Vagina (tissue), 2 donors: ENCODE results near the gene ZNF808. TPM values are rescaled to one million over a fixed set of nuclear protein-coding genes. Genes with fewer than 3 reads are reported as not detected.
"Not testable (repeated sequence)": the region's sequence is repeated elsewhere in the genome, so short reads cannot be mapped to it uniquely, and the experiment has no call there.

Experiments used
- DNase-seq, 2 donors: peaks; one replicate each; pipeline ENCODE4 v3.0.0-alpha.2; 2017; ENCODE audit errors: extremely low spot score in 2 of 2
- H3K27ac ChIP-seq: fragments of 200-600 bp; sonication (generic); one replicate; pipeline ENCODE4 v1.5.1; 2019
- H3K27me3 ChIP-seq: fragments of 200-600 bp; sonication (generic); one replicate; pipeline ENCODE4 v1.5.1; 2019
- H3K36me3 ChIP-seq, 2 donors: fragments of 200-600 bp; sonication (generic); one replicate each; pipeline ENCODE4 v1.5.1; 2017 to 2019
- H3K4me1 ChIP-seq: fragments of 200-600 bp; sonication (generic); one replicate; pipeline ENCODE4 v1.5.1; 2019
- H3K4me3 ChIP-seq, 2 donors: fragments of 200-600 bp; sonication (generic); 1 replicate in 1 of 2; 2 replicates in 1 of 2; pipeline ENCODE4 v1.5.1; 2016 to 2019
- H3K9me3 ChIP-seq: fragments of 200-600 bp; sonication (generic); one replicate; pipeline ENCODE4 v1.5.1; 2019
- POLR2A ChIP-seq, 2 donors: fragments of 450-650 bp; IDR thresholded peaks; one replicate each; pipeline ENCODE4 v1.6.1; 2017; ENCODE audit warnings: antibody characterized with exemption in 2 of 2, mild to moderate bottlenecking in 2 of 2, moderate library complexity in 2 of 2
- POLR2AphosphoS5 ChIP-seq, 2 donors: sonication (generic); formaldehyde crosslinking; IDR thresholded peaks; one replicate each; pipeline ENCODE4 v1.9.0; 2017; ENCODE audit warnings: antibody characterized with exemption in 2 of 2, mild to moderate bottlenecking in 2 of 2, low read depth in 1 of 2; ENCODE audit not compliant: insufficient read depth in 1 of 2
- intact Hi-C: fragments of 100-400 bp; cut with DNase I; formaldehyde crosslinking; loops from one replicate; pipeline ENCODE4 v1.15.1; 2023
- total RNA-seq: library from RNA; depleted of rRNA; stranded (reverse); fragments of >200 nt; gene quantifications from one replicate; pipeline ENCODE4 v1.2.3, GENCODE V29; 2016
- TF ChIP-seq, protein P1 (sequence below), 3 experiments: fragments of 450-650 bp in 2 of 3; fragments of 200-600 bp in 1 of 3; sonication (generic) in 1 of 3; IDR thresholded peaks; one replicate each; pipeline ENCODE4 v1.5.1; 2017 to 2019; ENCODE audit warnings: antibody characterized with exemption in 3 of 3, mild to moderate bottlenecking in 2 of 3, moderate library complexity in 2 of 3

The ZNF808 gene
- total RNA-seq, 1 donor from 2014 or later = 14.7 TPM

DNA sequence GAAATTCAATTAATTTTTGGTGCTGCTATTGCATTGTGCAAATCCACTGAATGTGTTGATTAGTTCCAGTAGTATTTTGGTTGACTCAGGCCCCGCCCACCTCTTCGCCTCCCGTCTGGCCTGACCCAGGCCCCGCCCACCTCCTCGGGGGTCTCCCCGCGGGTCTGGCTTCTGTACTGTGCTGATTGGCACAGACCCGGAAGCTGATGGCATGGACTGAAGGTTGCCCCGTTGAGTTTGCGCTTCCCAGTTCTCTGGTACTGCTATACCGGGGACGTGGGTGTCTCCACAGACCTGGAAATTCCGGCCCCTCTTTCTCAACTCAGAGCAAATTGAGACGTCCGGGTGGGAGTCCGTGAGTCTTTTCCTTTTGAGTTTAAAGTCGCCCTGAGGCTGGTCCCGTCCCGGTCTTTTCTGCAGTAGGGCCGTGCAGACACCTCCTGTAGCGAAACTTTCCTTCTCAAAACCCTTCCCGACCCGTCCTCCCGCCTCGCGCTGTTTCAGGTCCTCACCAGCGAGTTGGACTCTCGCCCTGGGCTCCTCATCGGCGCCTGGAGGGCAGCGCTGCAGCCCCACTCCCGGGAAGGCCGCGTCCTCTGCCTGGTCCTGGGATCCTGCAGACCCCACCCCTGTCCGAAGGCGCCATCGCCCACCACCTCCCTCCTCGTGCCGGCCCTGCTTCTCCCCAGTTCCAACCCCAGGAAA, 57.4 kb downstream of the ZNF808 start:
- Histone ChIP-seq H3K36me3 (peaks cover 0 to 46% of the 10 kb centered on the region in 2 donors), H3K9me3 (peaks cover 5% of the 10 kb centered on the region), H3K27me3 (no peaks in the 10 kb centered on the region), H3K27ac (no peak overlapping the region), H3K4me1 (no peaks in the 10 kb centered on the region), H3K4me3 (no peak overlapping the region)
- TF ChIP-seq, protein P1, sequence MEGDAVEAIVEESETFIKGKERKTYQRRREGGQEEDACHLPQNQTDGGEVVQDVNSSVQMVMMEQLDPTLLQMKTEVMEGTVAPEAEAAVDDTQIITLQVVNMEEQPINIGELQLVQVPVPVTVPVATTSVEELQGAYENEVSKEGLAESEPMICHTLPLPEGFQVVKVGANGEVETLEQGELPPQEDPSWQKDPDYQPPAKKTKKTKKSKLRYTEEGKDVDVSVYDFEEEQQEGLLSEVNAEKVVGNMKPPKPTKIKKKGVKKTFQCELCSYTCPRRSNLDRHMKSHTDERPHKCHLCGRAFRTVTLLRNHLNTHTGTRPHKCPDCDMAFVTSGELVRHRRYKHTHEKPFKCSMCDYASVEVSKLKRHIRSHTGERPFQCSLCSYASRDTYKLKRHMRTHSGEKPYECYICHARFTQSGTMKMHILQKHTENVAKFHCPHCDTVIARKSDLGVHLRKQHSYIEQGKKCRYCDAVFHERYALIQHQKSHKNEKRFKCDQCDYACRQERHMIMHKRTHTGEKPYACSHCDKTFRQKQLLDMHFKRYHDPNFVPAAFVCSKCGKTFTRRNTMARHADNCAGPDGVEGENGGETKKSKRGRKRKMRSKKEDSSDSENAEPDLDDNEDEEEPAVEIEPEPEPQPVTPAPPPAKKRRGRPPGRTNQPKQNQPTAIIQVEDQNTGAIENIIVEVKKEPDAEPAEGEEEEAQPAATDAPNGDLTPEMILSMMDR (IDR thresholded peaks at IDR 0.05) = no peak
- TF ChIP-seq POLR2AphosphoS5 (IDR thresholded peaks at IDR 0.05; ENCODE audit: insufficient read depth in 1 of 2, low read depth in 1 of 2) (no peak), POLR2A (IDR thresholded peaks at IDR 0.05) (no peak)
- intact Hi-C loops = no loop called here
- no peak for DNase-seq

DNA sequence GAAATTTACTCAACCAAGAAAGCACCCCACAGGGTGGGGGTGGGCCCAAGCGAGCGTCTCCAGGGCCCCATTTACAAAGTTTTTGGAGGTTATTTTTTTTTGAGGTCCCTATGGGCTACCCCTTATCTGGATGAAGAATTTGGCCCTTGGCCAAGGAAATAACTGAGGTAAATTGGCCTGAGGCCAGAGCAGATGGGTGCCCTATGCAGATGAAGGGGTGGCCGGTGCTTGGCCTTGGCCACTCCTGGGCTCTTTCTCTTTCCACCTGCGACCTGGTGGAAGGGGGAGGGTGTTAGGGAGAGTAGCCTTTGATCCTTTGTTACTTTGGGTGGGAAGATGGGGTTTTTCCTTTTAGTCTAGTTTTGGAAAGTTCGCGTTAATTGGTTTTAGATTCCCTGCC, 58.1 kb downstream of the ZNF808 start:
- Histone ChIP-seq H3K4me3 (no peak overlapping the region), H3K27ac (no peak overlapping the region), H3K27me3 (no peaks in the 10 kb centered on the region), H3K36me3 (peaks cover 0 to 39% of the 10 kb centered on the region in 2 donors), H3K9me3 (peaks cover 5% of the 10 kb centered on the region), H3K4me1 (no peaks in the 10 kb centered on the region)
- intact Hi-C loops = no loop called here
- no peak for DNase-seq
- TF ChIP-seq POLR2AphosphoS5 (IDR thresholded peaks at IDR 0.05; ENCODE audit: insufficient read depth in 1 of 2, low read depth in 1 of 2) (no peak), POLR2A (IDR thresholded peaks at IDR 0.05) (no peak)
- TF ChIP-seq, protein P1 (IDR thresholded peaks at IDR 0.05) = no peak

DNA sequence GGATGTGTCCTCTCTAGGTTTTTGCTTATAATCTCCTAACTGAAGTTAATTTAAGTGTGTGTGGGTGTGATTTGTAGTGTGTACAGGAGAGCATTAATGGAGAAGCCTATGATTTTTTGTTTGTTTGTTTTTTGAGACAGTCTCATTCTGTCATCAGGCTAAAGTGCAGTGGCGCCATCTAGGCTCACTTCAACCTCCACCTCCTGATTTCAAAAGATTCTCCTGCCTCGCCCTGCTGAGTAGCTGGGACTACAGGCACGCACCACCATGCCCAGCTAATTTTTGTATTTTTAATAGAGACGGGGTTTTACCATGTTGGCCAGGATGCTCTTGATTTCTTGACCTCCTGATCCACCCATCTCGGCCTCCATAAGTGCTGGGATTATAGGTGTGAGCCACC, 63.3 kb downstream of the ZNF808 start:
- intact Hi-C loops = no loop called here
- Histone ChIP-seq H3K27me3 (no peaks in the 10 kb centered on the region), H3K27ac (no peak overlapping the region), H3K4me3 (no peak overlapping the region), H3K36me3 (peaks cover 0 to 28% of the 10 kb centered on the region in 2 donors), H3K9me3 (no peaks in the 10 kb centered on the region), H3K4me1 (no peaks in the 10 kb centered on the region)
- DNase-seq = no peak
- TF ChIP-seq POLR2AphosphoS5 (IDR thresholded peaks at IDR 0.05; ENCODE audit: insufficient read depth in 1 of 2, low read depth in 1 of 2) = no peak
- TF ChIP-seq POLR2A (IDR thresholded peaks at IDR 0.05) = no peak
- TF ChIP-seq, protein P1 (IDR thresholded peaks at IDR 0.05) = no peak

DNA sequence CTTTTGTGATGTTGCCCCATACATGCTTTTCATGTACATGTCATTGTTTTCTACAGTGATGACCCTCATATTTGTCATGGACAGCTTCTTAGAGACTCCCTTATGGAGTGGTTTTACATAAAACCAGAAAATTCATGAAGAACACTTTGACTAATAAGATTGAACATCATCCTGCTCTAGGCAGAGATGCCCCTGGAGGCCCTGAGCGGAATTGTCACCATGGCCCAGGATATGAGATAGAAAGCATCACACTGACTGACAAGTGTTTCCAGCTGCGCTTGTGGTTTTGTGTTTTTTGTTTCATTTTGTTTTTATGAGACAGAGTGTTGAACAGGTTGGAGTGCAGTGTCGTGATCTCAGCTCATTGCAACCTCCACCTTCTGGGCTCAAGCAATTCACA, 64.8 kb downstream of the ZNF808 start:
- no peak for DNase-seq
- no peaks in the 10 kb centered on the region for H3K27me3 ChIP-seq
- no peak overlapping the region for H3K4me3 ChIP-seq
- no peak overlapping the region for H3K27ac ChIP-seq
- intact Hi-C loops = no loop called here
- peaks cover 0 to 28% of the 10 kb centered on the region in 2 donors for H3K36me3 ChIP-seq
- H3K9me3 ChIP-seq = no peaks in the 10 kb centered on the region
- H3K4me1 ChIP-seq = no peaks in the 10 kb centered on the region
- TF ChIP-seq POLR2AphosphoS5 (IDR thresholded peaks at IDR 0.05; ENCODE audit: insufficient read depth in 1 of 2, low read depth in 1 of 2) (no peak), POLR2A (IDR thresholded peaks at IDR 0.05) (no peak)
- TF ChIP-seq, protein P1 (IDR thresholded peaks at IDR 0.05) = no peak

DNA sequence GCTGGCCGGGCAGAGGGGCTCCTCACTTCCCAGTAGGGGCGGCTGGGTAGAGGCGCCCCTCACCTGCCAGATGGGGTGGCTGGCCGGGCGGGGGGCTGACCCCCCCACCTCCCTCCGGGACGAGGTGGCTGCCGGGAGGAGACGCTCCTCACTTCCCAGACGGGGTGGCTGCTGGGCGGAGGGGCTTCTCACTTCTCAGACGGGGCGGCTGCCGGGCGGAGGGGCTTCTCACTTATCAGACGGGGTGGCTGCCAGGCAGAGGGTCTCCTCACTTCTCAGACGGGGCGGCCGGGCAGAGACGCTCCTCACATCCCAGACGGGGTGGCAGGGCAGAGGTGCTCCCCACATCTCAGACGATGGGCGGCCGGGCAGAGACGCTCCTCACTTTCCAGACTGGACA, 66.0 kb downstream of the ZNF808 start:
- H3K27ac ChIP-seq, H3K4me1 ChIP-seq, H3K9me3 ChIP-seq, H3K27me3 ChIP-seq, DNase-seq, H3K4me3 ChIP-seq, intact Hi-C loops: not testable (repeated sequence)
- peaks cover 0 to 27% of the 10 kb centered on the region in 2 donors for H3K36me3 ChIP-seq
